H1 (cell line): ENCODE measurements around the gene IRF4. TPM values are rescaled to one million over a fixed set of nuclear protein-coding genes. Genes with fewer than 3 reads are reported as not detected.

Experiments
- CTCF ChIA-PET: fragments of 300-600 bp; sonication (Branson Sonifier 250); formaldehyde crosslinking; loops from one replicate; lab custom pipeline; 2021; ENCODE audit not compliant: partially characterized antibody; lab: Charles Lee
- POLR2A ChIA-PET: fragments of 300-600 bp; sonication (Branson Sonifier 250); formaldehyde crosslinking; loops from one replicate; lab custom pipeline; 2021; ENCODE audit warnings: inconsistent platforms; ENCODE audit not compliant: partially characterized antibody; lab: Charles Lee
- DNase-seq, 2 experiments: peaks; one replicate each; pipeline versions ENCODE4 v3.0.0 to v3.0.0-alpha.2; 2010 to 2022; ENCODE audit warnings: low spot score in 2 of 2, low read depth in 1 of 2, mixed read lengths in 1 of 2
- FAIRE-seq: peaks from 2 replicates; lab custom pipeline; 2011; peaks lifted over from hg19 to GRCh38; lab: Jason Lieb, UNC
- H2AFZ ChIP-seq: 2 replicates; pipeline ENCODE4 v1.8.1; 2012; ENCODE audit warnings: low read length, inconsistent platforms
- H2AK5ac ChIP-seq: 2 replicates; pipeline ENCODE4 v1.6.1; 2013; ENCODE audit warnings: low read depth, low read length
- H2BK120ac ChIP-seq: replicated peaks from 2 replicates; pipeline ENCODE3; 2013; ENCODE audit warnings: low read depth, low read length, inconsistent platforms
- H2BK12ac ChIP-seq: 2 replicates; pipeline ENCODE4 v1.6.1; 2013; ENCODE audit warnings: low read depth, low read length
- H2BK15ac ChIP-seq: 2 replicates; pipeline ENCODE4 v1.6.1; 2013; ENCODE audit warnings: low read length
- H2BK20ac ChIP-seq: 2 replicates; pipeline ENCODE4 v1.6.1; 2013; ENCODE audit warnings: low read length
- H2BK5ac ChIP-seq: 2 replicates; pipeline ENCODE4 v1.6.1; 2013; ENCODE audit warnings: low read depth, low read length
- H3K14ac ChIP-seq: 2 replicates; pipeline ENCODE4 v1.6.1; 2013; ENCODE audit warnings: inconsistent platforms; ENCODE audit not compliant: insufficient read length
- H3K18ac ChIP-seq: 2 replicates; pipeline ENCODE4 v1.6.1; 2013; ENCODE audit warnings: low read length; ENCODE audit errors: extremely low read depth
- H3K23ac ChIP-seq: 2 replicates; pipeline ENCODE4 v1.6.1; 2013; ENCODE audit warnings: inconsistent platforms; ENCODE audit not compliant: insufficient read length
- H3K23me2 ChIP-seq: 2 replicates; pipeline ENCODE4 v1.6.1; 2013; ENCODE audit warnings: low read depth, low read length
- H3K27ac ChIP-seq: 2 replicates; pipeline ENCODE4 v1.6.1; 2011; ENCODE audit warnings: low read depth, low read length, inconsistent platforms
- H3K27me3 ChIP-seq, 4 experiments: replicated peaks in 1 of 4; 1 replicate in 1 of 4; 2 replicates in 3 of 4; pipeline versions ENCODE4 v1.6.1 to v1.8.1; 2011 to 2013; ENCODE audit warnings: low read length in 3 of 4, mild to moderate bottlenecking in 3 of 4, inconsistent platforms in 2 of 4, mixed read lengths in 2 of 4, moderate library complexity in 1 of 4; ENCODE audit not compliant: control insufficient read depth in 3 of 4, insufficient read depth in 3 of 4; ENCODE audit errors: extremely low read depth in 1 of 4
- H3K36me3 ChIP-seq, 4 experiments: 2 replicates each; pipeline versions ENCODE4 v1.6.1 to v1.8.1; 2011 to 2013; ENCODE audit warnings: mild to moderate bottlenecking in 4 of 4, low read length in 3 of 4, moderate library complexity in 2 of 4, control low read depth in 1 of 4, inconsistent platforms in 1 of 4; ENCODE audit not compliant: insufficient read depth in 4 of 4, control insufficient read depth in 2 of 4
- H3K4ac ChIP-seq: replicated peaks from 2 replicates; pipeline ENCODE3; 2013; ENCODE audit warnings: low read length, low read depth, mixed read lengths, inconsistent platforms; ENCODE audit not compliant: insufficient read length
- H3K4me1 ChIP-seq, 4 experiments: replicated peaks in 1 of 4; 1 replicate in 1 of 4; 2 replicates in 3 of 4; pipeline versions ENCODE4 v1.6.1 to v1.8.1; 2011 to 2013; ENCODE audit warnings: low read length in 3 of 4, inconsistent platforms in 2 of 4, mixed read lengths in 1 of 4; ENCODE audit not compliant: insufficient read depth in 4 of 4, control insufficient read depth in 3 of 4
- H3K4me2 ChIP-seq, 2 experiments: 2 replicates each; pipeline versions ENCODE4 v1.6.1 to v1.8.1; 2011 to 2013; ENCODE audit warnings: low read depth in 2 of 2, low read length in 2 of 2, control low read depth in 1 of 2, inconsistent platforms in 1 of 2, mild to moderate bottlenecking in 1 of 2; ENCODE audit not compliant: insufficient read depth in 1 of 2
- H3K4me3 ChIP-seq, 4 experiments: fragments of 200-600, 300-600 bp in 1 of 4; sonication (generic), shearing (Covaris generic), sonication (Bioruptor Twin) in 1 of 4; 2 replicates each; pipeline versions ENCODE4 v1.5.1 to v1.8.1; 2011 to 2016; ENCODE audit warnings: low read length in 4 of 4, low read depth in 3 of 4, control low read depth in 2 of 4, inconsistent platforms in 2 of 4, mild to moderate bottlenecking in 2 of 4, mixed read lengths in 1 of 4, moderate library complexity in 1 of 4; ENCODE audit not compliant: insufficient read depth in 2 of 4; ENCODE audit errors: extremely low read depth in 1 of 4
- H3K56ac ChIP-seq: replicated peaks from 2 replicates; pipeline ENCODE3; 2013; ENCODE audit warnings: low read depth, mild to moderate bottlenecking, mixed read lengths, low read length, inconsistent platforms; ENCODE audit not compliant: insufficient read length
- H3K79me1 ChIP-seq: 2 replicates; pipeline ENCODE4 v1.6.1; 2013; ENCODE audit warnings: low read depth, low read length, control low read depth
- H3K79me2 ChIP-seq, 2 experiments: 2 replicates each; pipeline versions ENCODE4 v1.6.1 to v1.8.1; 2012 to 2013; ENCODE audit warnings: low read length in 2 of 2, mild to moderate bottlenecking in 2 of 2, inconsistent platforms in 1 of 2; ENCODE audit not compliant: insufficient read depth in 2 of 2, control insufficient read depth in 1 of 2
- H3K9ac ChIP-seq, 4 experiments: replicated peaks in 1 of 4; 1 replicate in 1 of 4; 2 replicates in 3 of 4; pipeline versions ENCODE4 v1.6.1 to v1.8.1; 2011 to 2013; ENCODE audit warnings: low read depth in 3 of 4, low read length in 3 of 4, control low read depth in 2 of 4, mild to moderate bottlenecking in 2 of 4, moderate library complexity in 2 of 4, inconsistent platforms in 1 of 4; ENCODE audit errors: extremely low read depth in 1 of 4
- H3K9me3 ChIP-seq, 2 experiments: 2 replicates each; pipeline versions ENCODE4 v1.6.1 to v1.8.1; 2012 to 2013; ENCODE audit warnings: mild to moderate bottlenecking in 2 of 2, moderate library complexity in 2 of 2, control low read depth in 1 of 2, inconsistent platforms in 1 of 2, low read depth in 1 of 2, low read length in 1 of 2, mixed read lengths in 1 of 2; ENCODE audit not compliant: insufficient read depth in 2 of 2
- H4K20me1 ChIP-seq, 2 experiments: replicated peaks in 1 of 2; 2 replicates each; pipeline versions ENCODE3 to v1.8.1; 2011 to 2013; ENCODE audit warnings: inconsistent platforms in 2 of 2, low read length in 2 of 2, mild to moderate bottlenecking in 1 of 2; ENCODE audit not compliant: insufficient read depth in 2 of 2, control insufficient read depth in 1 of 2
- H4K5ac ChIP-seq: 2 replicates; pipeline ENCODE4 v1.6.1; 2013; ENCODE audit warnings: low read length, low read depth, mixed read lengths, inconsistent platforms; ENCODE audit not compliant: insufficient read length
- H4K8ac ChIP-seq: 2 replicates; pipeline ENCODE4 v1.8.0; 2013; ENCODE audit warnings: mild to moderate bottlenecking, moderate library complexity, low read length, inconsistent platforms; ENCODE audit not compliant: insufficient read depth; ENCODE audit errors: extremely low read depth
- H4K91ac ChIP-seq: replicated peaks from 2 replicates; pipeline ENCODE3; 2013; ENCODE audit warnings: low read length, mixed read lengths, inconsistent platforms; ENCODE audit not compliant: insufficient read length
- WGBS, 2 experiments: shearing (Covaris generic) in 1 of 2; methylation state at CpG; one replicate each; pipeline versions ENCODE4 v1.1.6 to v1.1.7; 2013 to 2015; ENCODE audit warnings: low lambda C conversion rate in 2 of 2, mixed read lengths in 2 of 2, inconsistent platforms in 1 of 2, low coverage in 1 of 2, missing lambda C conversion rate in 1 of 2; ENCODE audit not compliant: insufficient replicate concordance in 2 of 2, insufficient coverage in 1 of 2, insufficient read length in 1 of 2; ENCODE audit errors: extremely low coverage in 1 of 2, missing lambda C conversion rate in 1 of 2; 5-methylcytosine and 5-hydroxymethylcytosine counted together
- polyA plus RNA-seq, 7 experiments: library from polyadenylated mRNA; depleted of rRNA in 3 of 7; stranded (reverse) in 5 of 7; unstranded in 2 of 7; fragments of >200 nt in 5 of 7; fragments of 200-250 nt in 2 of 7; gene quantifications; 1 replicate in 5 of 7; 2 replicates in 1 of 7; 4 replicates in 1 of 7; pipeline versions ENCODE4 v1.2.1 to v1.2.3, GENCODE V29; 2011 to 2013; ENCODE audit warnings: missing spikeins in 2 of 7, mixed read lengths in 2 of 7
- total RNA-seq: library from RNA; stranded (reverse); fragmentation: NEBNext Ultra II Directional; extraction: Animal tissue kit (Norgen Biotek cat#: 25700); gene quantifications from 2 replicates; pipeline ENCODE4 v1.2.1, GENCODE V29; 2021

The IRF4 gene
- total and polyA plus RNA-seq, 2 of the 8 experiments (the other 6 are each of a cell fraction or from before 2014, with no cell fraction given), result 0.77 to 2.1 TPM

DNA sequence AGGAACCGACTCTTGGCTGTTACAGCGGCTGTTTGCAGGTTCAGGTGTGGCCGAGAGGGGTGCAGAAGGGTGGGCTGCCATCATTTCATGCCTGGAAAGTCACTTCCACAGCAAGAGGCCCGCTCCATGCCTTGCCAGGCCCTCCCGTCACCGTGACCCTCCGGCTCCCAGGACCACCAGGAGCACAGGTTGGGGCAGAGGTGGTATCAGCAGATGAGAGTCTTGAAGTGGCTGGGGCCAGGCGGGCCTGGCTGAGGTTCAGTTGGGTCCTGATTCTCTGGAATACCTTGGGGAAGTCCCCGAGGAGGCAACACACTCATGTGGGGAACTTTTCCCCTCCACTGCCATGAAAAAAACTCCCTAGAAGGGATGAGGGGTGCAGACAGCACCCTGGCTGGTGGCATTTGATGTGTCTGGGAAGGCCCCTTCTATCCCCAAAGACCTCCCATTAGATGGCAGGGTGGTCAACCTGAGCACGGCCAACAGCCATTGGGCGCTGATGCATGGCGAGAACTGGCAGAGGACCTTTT is 34.2 kb upstream of the IRF4 start:
- H3K56ac ChIP-seq, result no peak overlapping the region
- H3K4me1 ChIP-seq, result no peaks in the 10 kb centered on the region
- 89% methylated on average over 12 of the region's 12 CpGs; no CpG with 5 or more reads in 1 of the 2 experiments for WGBS, 2 experiments
- no peak overlapping the region for H3K4me3 ChIP-seq
- H4K5ac ChIP-seq, result no peak overlapping the region
- H3K36me3 ChIP-seq, result no peaks in the 10 kb centered on the region; a peak in 1 of 8 replicates
- no peak overlapping the region for H2BK12ac ChIP-seq
- no peaks in the 10 kb centered on the region for H4K20me1 ChIP-seq
- H3K4me2 ChIP-seq, result no peak overlapping the region
- H4K8ac ChIP-seq, result no peak overlapping the region; the same call in 1 of the 2 replicates
- H3K23me2 ChIP-seq, result no peaks in the 10 kb centered on the region
- H3K18ac ChIP-seq, result no peak overlapping the region
- peaks cover 64 to 81% of the 10 kb centered on the region in 2 experiments for H3K9me3 ChIP-seq
- ChIA-PET CTCF (interaction anchor here (3.2 kb wide), 1 partner anchor 34 kb away, joined by 8 read pairs; the partner anchor contains the start of gene IRF4), POLR2A (no interaction called here)
- H2BK15ac ChIP-seq, result no peak overlapping the region
- H2AFZ ChIP-seq, result no peak overlapping the region
- no peak overlapping the region for H2AK5ac ChIP-seq
- H3K27ac ChIP-seq, result no peak overlapping the region
- no peak overlapping the region for H3K23ac ChIP-seq
- H3K4ac ChIP-seq, result no peak overlapping the region
- no peak overlapping the region for H3K14ac ChIP-seq
- FAIRE-seq (no peak), DNase-seq (no peak)
- H3K9ac ChIP-seq, result no peak overlapping the region
- no peak overlapping the region for H2BK20ac ChIP-seq
- H3K79me1 ChIP-seq, result no peaks in the 10 kb centered on the region
- no peaks in the 10 kb centered on the region for H3K79me2 ChIP-seq
- H3K27me3 ChIP-seq, result no peaks in the 10 kb centered on the region; a peak in 1 of 7 replicates
- no peak overlapping the region for H2BK120ac ChIP-seq
- no peak overlapping the region for H4K91ac ChIP-seq
- H2BK5ac ChIP-seq, result no peak overlapping the region
